CD4-positive, alpha-beta memory T cell (primary cell): ENCODE data around the gene THEM5. TPM values are rescaled to one million over a fixed set of nuclear protein-coding genes. Genes with fewer than 3 reads are reported as not detected.
A peak's percentile ranks its signal among the peaks of the same experiment; 100 is the strongest.
"Not testable (repeated sequence)": the region's sequence is repeated elsewhere in the genome, so short reads cannot be mapped to it uniquely, and the experiment has no call there.

Source experiments
- CTCF ChIA-PET: fragments of 350-600 bp; sonication (Branson Sonifier 250); formaldehyde crosslinking; loops from one replicate; lab custom pipeline; 2021; ENCODE audit warnings: inconsistent platforms; ENCODE audit not compliant: partially characterized antibody; lab: Charles Lee
- POLR2A ChIA-PET: fragments of 350-600 bp; sonication (Branson Sonifier 250); formaldehyde crosslinking; loops from one replicate; lab custom pipeline; 2021; ENCODE audit not compliant: partially characterized antibody; lab: Charles Lee
- DNase-seq, 5 donors: peaks; one replicate each; pipeline versions ENCODE4 v3.0.0 to v3.0.0-alpha.2; 2020 to 2022; ENCODE audit warnings: mixed read lengths in 1 of 5
- H3K27ac ChIP-seq: one replicate; pipeline ENCODE4 v1.7.0; 2013; ENCODE audit warnings: low read depth, low read length
- H3K27me3 ChIP-seq: 2 replicates; pipeline ENCODE4 v1.7.0; 2013; ENCODE audit warnings: mild to moderate bottlenecking, low read length, moderate library complexity; ENCODE audit not compliant: insufficient read depth
- H3K36me3 ChIP-seq: 2 replicates; pipeline ENCODE4 v1.7.0; 2013; ENCODE audit warnings: mild to moderate bottlenecking, low read length, moderate library complexity; ENCODE audit not compliant: insufficient read depth
- H3K4me1 ChIP-seq: 2 replicates; pipeline ENCODE4 v1.7.0; 2013; ENCODE audit warnings: mild to moderate bottlenecking, low read length, moderate library complexity; ENCODE audit not compliant: insufficient read depth
- H3K4me3 ChIP-seq, 2 donors: one replicate each; pipeline ENCODE4 v1.7.0; 2013; ENCODE audit warnings: low read length in 2 of 2, mild to moderate bottlenecking in 1 of 2
- H3K9me3 ChIP-seq, 2 donors: one replicate each; pipeline ENCODE4 v1.7.0; 2013; ENCODE audit warnings: low read length in 2 of 2, control low read depth in 1 of 2; ENCODE audit not compliant: control insufficient read depth in 1 of 2
- H3K27ac Mint-ChIP-seq, 7 donors: one replicate each; pipeline ENCODE4 v1.8.0; 2020 to 2021; ENCODE audit warnings: mixed read lengths in 7 of 7, mild to moderate bottlenecking in 6 of 7, inconsistent platforms in 3 of 7, moderate library complexity in 3 of 7
- H3K27me3 Mint-ChIP-seq, 2 donors: one replicate each; pipeline ENCODE4 v1.8.0; 2020 to 2021; ENCODE audit warnings: mixed read lengths in 2 of 2
- H3K36me3 Mint-ChIP-seq, 2 donors: one replicate each; pipeline ENCODE4 v1.8.0; 2020 to 2021; ENCODE audit warnings: mixed read lengths in 2 of 2, inconsistent platforms in 1 of 2, mild to moderate bottlenecking in 1 of 2
- H3K4me1 Mint-ChIP-seq, 4 donors: one replicate each; pipeline ENCODE4 v1.8.0; 2020 to 2021; ENCODE audit warnings: mixed read lengths in 4 of 4, mild to moderate bottlenecking in 1 of 4
- H3K4me3 Mint-ChIP-seq, 8 donors: one replicate each; pipeline ENCODE4 v1.8.0; 2020 to 2021; ENCODE audit warnings: mixed read lengths in 8 of 8, mild to moderate bottlenecking in 7 of 8, moderate library complexity in 6 of 8, inconsistent platforms in 3 of 8
- H3K9me3 Mint-ChIP-seq, 8 donors: one replicate each; pipeline ENCODE4 v1.8.0; 2020 to 2021; ENCODE audit warnings: mixed read lengths in 8 of 8, mild to moderate bottlenecking in 5 of 8, inconsistent platforms in 3 of 8, moderate library complexity in 1 of 8
- intact Hi-C: fragments of 100-400 bp; cut with micrococcal nuclease; formaldehyde crosslinking; loops from one replicate; pipeline ENCODE4 v1.15.1; 2023
- polyA plus RNA-seq, 2 donors: library from polyadenylated mRNA; unstranded; fragments of 300-500 nt; fragmentation: Illumina TruSeq; gene quantifications; one replicate each; pipeline ENCODE4 v1.2.3, GENCODE V29; 2021
- total RNA-seq, 2 experiments: library from RNA; stranded (reverse); gene quantifications; one replicate each; pipeline ENCODE4 v1.2.3, GENCODE V29; 2021

Gene THEM5
- total and polyA plus RNA-seq, 4 experiments from 2014 or later = 0.40 TPM; not detected in 3

DNA sequence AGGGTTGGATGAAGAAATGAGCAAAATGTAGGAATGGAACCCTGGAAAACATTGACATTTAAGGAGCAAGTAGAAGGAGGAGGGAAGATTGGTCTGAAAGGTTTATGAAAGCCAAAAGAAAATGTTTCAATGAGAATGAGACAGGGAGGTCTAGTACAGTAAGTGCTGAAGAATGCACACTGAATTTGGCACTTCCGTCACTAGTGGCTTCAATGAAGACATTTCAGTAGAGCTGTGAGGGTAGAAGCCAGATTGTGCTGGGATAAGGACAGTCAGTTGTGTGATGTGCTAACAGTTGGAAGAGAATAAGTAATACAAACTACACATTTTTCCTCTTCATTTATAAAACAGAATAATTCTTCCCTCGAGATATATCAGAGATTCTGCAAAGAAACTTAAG lies 38.7 kb upstream of the THEM5 start:
- Histone ChIP-seq H3K36me3 (peaks cover 28% of the 10 kb centered on the region), H3K27me3 (no peaks in the 10 kb centered on the region), H3K9me3 (no peaks in the 10 kb centered on the region), H3K4me3 (no peak overlapping the region), H3K4me1 (peaks cover 49% of the 10 kb centered on the region), H3K27ac (no peak overlapping the region)
- ChIA-PET CTCF (interaction anchor here (1.3 to 6.9 kb wide), 2 partner anchors 13 to 108 kb away, joined by 3 to 118 read pairs; no protein-coding TSS in a partner anchor), POLR2A (interaction anchor here (1.2 to 14.5 kb wide), 2 partner anchors 15 to 42 kb away, joined by 3 to 248 read pairs; partner anchors contain the start of gene THEM4)
- Mint-ChIP-seq H3K27me3 (no peaks in the 10 kb centered on the region), H3K27ac (peak overlapping the region; percentile 61 to 95 (median 84)), H3K36me3 (peaks cover 61% of the 10 kb centered on the region in 2 donors), H3K9me3 (peaks cover 0 to 2% (median 0%) of the 10 kb centered on the region in 8 donors), H3K4me3 (peak overlapping the region in 2 of 8 donors; percentile 11 to 31), H3K4me1 (peaks cover 43 to 67% (median 53%) of the 10 kb centered on the region in 4 donors)
- intact Hi-C loops = no loop called here
- no peak for DNase-seq

DNA sequence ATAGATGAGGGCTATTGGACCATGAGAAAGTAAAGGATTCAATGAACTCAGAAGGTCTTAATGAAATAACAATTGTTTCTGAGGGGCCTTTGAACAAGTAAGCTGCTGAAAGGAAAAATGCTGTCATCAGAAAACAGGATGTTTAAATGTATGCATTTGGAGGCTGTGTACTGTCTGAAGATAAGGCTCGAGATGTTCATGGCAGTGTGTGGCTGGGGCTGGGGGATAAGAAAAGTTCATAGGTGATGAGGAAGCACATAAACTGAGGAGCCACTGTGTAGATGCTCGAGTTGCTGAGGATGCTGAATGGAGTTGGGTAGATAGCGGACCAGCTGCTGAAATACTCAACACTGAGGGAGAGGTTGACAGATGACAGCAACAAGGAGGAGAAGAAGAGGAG lies 38.0 kb upstream of the THEM5 start:
- Histone ChIP-seq H3K4me3 (no peak overlapping the region), H3K9me3 (no peaks in the 10 kb centered on the region), H3K27me3 (no peaks in the 10 kb centered on the region), H3K27ac (no peak overlapping the region), H3K36me3 (peaks cover 28% of the 10 kb centered on the region), H3K4me1 (peaks cover 42% of the 10 kb centered on the region)
- Mint-ChIP-seq H3K36me3 (peaks cover 66 to 67% of the 10 kb centered on the region in 2 donors), H3K4me1 (peaks cover 36 to 60% (median 47%) of the 10 kb centered on the region in 4 donors), H3K27me3 (no peaks in the 10 kb centered on the region), H3K9me3 (peaks cover 0 to 2% (median 0%) of the 10 kb centered on the region in 8 donors), H3K27ac (peak overlapping the region; percentile 61 to 95 (median 84)), H3K4me3 (peak overlapping the region in 7 of 8 donors; percentile 2 to 64 (median 14))
- CTCF ChIA-PET = interaction anchor here (1.0 to 6.9 kb wide), 7 partner anchors 13 to 108 kb away, joined by 3 to 118 read pairs (median 5); partner anchors contain the start of gene THEM4
- POLR2A ChIA-PET = interaction anchor here (1.2 to 14.5 kb wide), 4 partner anchors 16 to 109 kb away, joined by 3 to 248 read pairs (median 4); partner anchors contain the start of gene THEM4
- intact Hi-C loops = loop anchor here (2.0 kb wide), 1 partner anchor 13 kb away; no protein-coding TSS in a partner anchor
- DNase-seq = no peak

DNA sequence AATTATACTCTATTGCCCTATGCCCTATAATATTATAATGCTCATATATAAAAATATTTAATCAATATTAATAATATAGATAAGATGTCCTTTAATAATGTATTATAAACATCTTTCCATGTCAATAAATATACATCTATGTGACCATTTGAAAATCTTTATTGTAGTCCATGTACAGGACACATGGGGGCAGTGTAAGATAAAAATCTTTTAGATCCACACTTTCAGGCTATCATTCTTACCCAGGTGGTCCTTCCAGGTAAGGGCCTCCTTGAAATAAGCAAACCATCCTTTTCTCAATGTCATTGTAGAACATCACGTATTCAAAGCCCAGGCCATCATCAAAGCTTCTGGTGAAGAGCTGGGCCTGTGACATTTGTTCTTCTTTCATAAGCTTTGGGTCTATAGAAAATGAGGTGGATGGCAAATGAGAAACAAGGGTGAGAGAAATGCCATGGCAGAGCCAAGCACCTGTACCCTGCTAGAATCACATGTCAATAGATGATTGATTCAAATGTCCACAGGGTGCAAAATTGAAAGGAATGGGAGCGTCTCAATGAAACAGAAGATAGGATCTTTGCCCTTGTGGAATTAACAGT lies 35.6 kb upstream of the THEM5 start:
- no peaks in the 10 kb centered on the region for H3K9me3 ChIP-seq
- no peak overlapping the region for H3K4me3 ChIP-seq
- POLR2A ChIA-PET = interaction anchor here (2.9 to 14.5 kb wide), 2 partner anchors 9 to 18 kb away, joined by 13 to 248 read pairs; partner anchors contain the start of gene THEM4
- H3K4me1 ChIP-seq = peaks cover 21% of the 10 kb centered on the region
- CTCF ChIA-PET = interaction anchor here (1.0 to 6.9 kb wide), 9 partner anchors 9 to 124 kb away, joined by 3 to 118 read pairs (median 13); no protein-coding TSS in a partner anchor
- no peaks in the 10 kb centered on the region for H3K27me3 Mint-ChIP-seq
- H3K9me3 Mint-ChIP-seq = peaks cover 0 to 2% (median 0%) of the 10 kb centered on the region in 8 donors
- H3K36me3 Mint-ChIP-seq = peaks cover 56 to 60% of the 10 kb centered on the region in 2 donors
- H3K36me3 ChIP-seq = peaks cover 18% of the 10 kb centered on the region
- no peaks in the 10 kb centered on the region for H3K27me3 ChIP-seq
- DNase-seq = peak in 4 of 5 donors; percentile 27 to 45 (median 34)
- peak overlapping the region in 6 of 7 donors; percentile 18 to 84 (median 64) for H3K27ac Mint-ChIP-seq
- H3K27ac ChIP-seq = no peak overlapping the region
- H3K4me3 Mint-ChIP-seq = no peak overlapping the region
- H3K4me1 Mint-ChIP-seq = peaks cover 27 to 38% (median 33%) of the 10 kb centered on the region in 4 donors
- intact Hi-C loops = loop anchor here (1.0 kb wide), 3 partner anchors 45 to 112 kb away; no protein-coding TSS in a partner anchor

DNA sequence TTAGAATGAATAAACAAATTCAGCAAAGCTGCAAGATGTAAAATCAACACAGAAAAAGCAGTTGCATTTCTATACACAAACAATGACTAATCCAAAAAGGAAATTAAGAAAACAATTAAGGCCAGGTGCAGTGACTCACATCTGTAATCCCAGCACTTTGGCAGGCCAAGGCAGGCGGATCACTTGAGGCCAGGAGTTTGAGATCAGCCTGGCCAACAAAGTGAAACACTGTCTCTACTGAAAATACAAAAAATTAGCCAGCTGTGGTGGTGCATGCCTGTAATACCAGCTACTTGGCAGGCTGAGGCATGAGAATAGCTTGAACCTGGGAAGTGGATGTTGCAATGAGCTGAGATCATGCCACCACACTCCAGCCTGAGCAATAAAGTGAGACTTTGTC lies 33.5 kb upstream of the THEM5 start:
- H3K4me3 ChIP-seq = no peak overlapping the region
- POLR2A ChIA-PET = interaction anchor here (2.9 to 14.5 kb wide), 2 partner anchors 12 to 20 kb away, joined by 13 to 248 read pairs; partner anchors contain the start of gene THEM4
- H3K27ac ChIP-seq = no peak overlapping the region
- H3K27ac Mint-ChIP-seq = no peak overlapping the region
- peaks cover 20 to 25% (median 24%) of the 10 kb centered on the region in 4 donors for H3K4me1 Mint-ChIP-seq
- H3K4me1 ChIP-seq = peaks cover 17% of the 10 kb centered on the region
- DNase-seq = no peak
- H3K27me3 Mint-ChIP-seq = no peaks in the 10 kb centered on the region
- CTCF ChIA-PET = interaction anchor here (0.9 to 6.9 kb wide), 5 partner anchors 11 to 113 kb away, joined by 3 to 118 read pairs (median 13); no protein-coding TSS in a partner anchor
- H3K36me3 Mint-ChIP-seq = peaks cover 47 to 49% of the 10 kb centered on the region in 2 donors
- no peaks in the 10 kb centered on the region for H3K27me3 ChIP-seq
- H3K36me3 ChIP-seq = peaks cover 8% of the 10 kb centered on the region
- no peak overlapping the region for H3K4me3 Mint-ChIP-seq
- intact Hi-C loops = no loop called here
- peaks cover 0 to 2% (median 0%) of the 10 kb centered on the region in 8 donors for H3K9me3 Mint-ChIP-seq
- no peaks in the 10 kb centered on the region for H3K9me3 ChIP-seq

GRCh38 chr1:151885479-151885878 lies 32.0 kb upstream of the THEM5 start:
- H3K9me3 ChIP-seq = no peaks in the 10 kb centered on the region
- Mint-ChIP-seq H3K9me3 (no peaks in the 10 kb centered on the region), H3K4me1 (peaks cover 6 to 12% (median 8%) of the 10 kb centered on the region in 4 donors), H3K4me3 (no peak overlapping the region), H3K27ac (peak overlapping the region in 1 of 7 donors; percentile 35), H3K27me3 (no peaks in the 10 kb centered on the region), H3K36me3 (peaks cover 42 to 45% of the 10 kb centered on the region in 2 donors)
- H3K36me3 ChIP-seq = peaks cover 8% of the 10 kb centered on the region
- intact Hi-C loops = no loop called here
- peaks cover 2% of the 10 kb centered on the region for H3K4me1 ChIP-seq
- no peak overlapping the region for H3K4me3 ChIP-seq
- H3K27me3 ChIP-seq = no peaks in the 10 kb centered on the region
- no peak for DNase-seq
- ChIA-PET POLR2A (interaction anchor here (0.7 kb wide), 1 partner anchor 34 kb away, joined by 3 read pairs; no protein-coding TSS in a partner anchor), CTCF (interaction anchor here (0.8 to 2.0 kb wide), 2 partner anchors 113 to 118 kb away, joined by 3 to 4 read pairs; no protein-coding TSS in a partner anchor)
- no peak overlapping the region for H3K27ac ChIP-seq

DNA sequence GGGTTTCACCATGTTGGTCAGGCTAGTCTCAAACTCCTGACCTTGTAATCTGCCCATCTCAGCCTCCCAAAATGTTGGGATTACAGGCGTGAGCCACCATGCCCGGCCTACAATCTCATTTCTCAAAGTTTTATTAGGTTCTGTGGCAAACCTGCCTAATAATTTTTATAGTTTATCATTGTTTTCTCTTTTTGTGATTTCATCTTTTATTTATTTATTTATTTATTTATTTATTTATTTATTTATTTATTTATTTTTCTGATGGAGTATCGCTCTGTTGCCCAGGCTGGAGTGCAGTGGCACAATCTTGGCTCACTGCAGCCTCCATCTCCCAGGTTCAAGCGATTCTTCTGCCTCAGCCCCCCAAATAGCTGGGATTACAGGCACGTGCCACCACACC lies 31.4 kb upstream of the THEM5 start:
- H3K27me3 ChIP-seq, H3K27ac ChIP-seq, H3K27ac Mint-ChIP-seq, H3K4me1 ChIP-seq, intact Hi-C loops, H3K4me3 Mint-ChIP-seq, H3K27me3 Mint-ChIP-seq, H3K9me3 ChIP-seq, H3K4me3 ChIP-seq, H3K36me3 ChIP-seq, H3K9me3 Mint-ChIP-seq, DNase-seq: not testable (repeated sequence)
- ChIA-PET POLR2A (interaction anchor here (0.7 to 1.1 kb wide), 3 partner anchors 13 to 87 kb away, joined by 3 read pairs; no protein-coding TSS in a partner anchor), CTCF (interaction anchor here (0.8 to 2.0 kb wide), 4 partner anchors 20 to 119 kb away, joined by 3 to 5 read pairs (median 4); no protein-coding TSS in a partner anchor)
- peaks cover 39 to 40% of the 10 kb centered on the region in 2 donors for H3K36me3 Mint-ChIP-seq
- peaks cover 5 to 11% (median 6%) of the 10 kb centered on the region in 4 donors for H3K4me1 Mint-ChIP-seq
